Stimulated activated naive CD8-positive, alpha-beta T cell treated with anti-CD3 and anti-CD28 coated beads, Interleukin-15, Interleukin-2, amounts not matched to agents 100 U/mL and 50 U/mL, for 24 hours (primary cell): Measurements from ENCODE around the gene B3GAT1.
A peak's percentile ranks its signal among the peaks of the same experiment; 100 is the strongest.
"Not testable (repeated sequence)": the region's sequence is repeated elsewhere in the genome, so short reads cannot be mapped to it uniquely, and the experiment has no call there.

Experiments used
- ATAC-seq: fragments of 150-1000 bp; cut with Tn5 transposase; one replicate; pipeline ENCODE4 v1.10.0; 2021
- DNase-seq: peaks from one replicate; pipeline ENCODE4 v3.0.0; 2021

B3GAT1 gene, protein sequence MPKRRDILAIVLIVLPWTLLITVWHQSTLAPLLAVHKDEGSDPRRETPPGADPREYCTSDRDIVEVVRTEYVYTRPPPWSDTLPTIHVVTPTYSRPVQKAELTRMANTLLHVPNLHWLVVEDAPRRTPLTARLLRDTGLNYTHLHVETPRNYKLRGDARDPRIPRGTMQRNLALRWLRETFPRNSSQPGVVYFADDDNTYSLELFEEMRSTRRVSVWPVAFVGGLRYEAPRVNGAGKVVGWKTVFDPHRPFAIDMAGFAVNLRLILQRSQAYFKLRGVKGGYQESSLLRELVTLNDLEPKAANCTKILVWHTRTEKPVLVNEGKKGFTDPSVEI

DNA sequence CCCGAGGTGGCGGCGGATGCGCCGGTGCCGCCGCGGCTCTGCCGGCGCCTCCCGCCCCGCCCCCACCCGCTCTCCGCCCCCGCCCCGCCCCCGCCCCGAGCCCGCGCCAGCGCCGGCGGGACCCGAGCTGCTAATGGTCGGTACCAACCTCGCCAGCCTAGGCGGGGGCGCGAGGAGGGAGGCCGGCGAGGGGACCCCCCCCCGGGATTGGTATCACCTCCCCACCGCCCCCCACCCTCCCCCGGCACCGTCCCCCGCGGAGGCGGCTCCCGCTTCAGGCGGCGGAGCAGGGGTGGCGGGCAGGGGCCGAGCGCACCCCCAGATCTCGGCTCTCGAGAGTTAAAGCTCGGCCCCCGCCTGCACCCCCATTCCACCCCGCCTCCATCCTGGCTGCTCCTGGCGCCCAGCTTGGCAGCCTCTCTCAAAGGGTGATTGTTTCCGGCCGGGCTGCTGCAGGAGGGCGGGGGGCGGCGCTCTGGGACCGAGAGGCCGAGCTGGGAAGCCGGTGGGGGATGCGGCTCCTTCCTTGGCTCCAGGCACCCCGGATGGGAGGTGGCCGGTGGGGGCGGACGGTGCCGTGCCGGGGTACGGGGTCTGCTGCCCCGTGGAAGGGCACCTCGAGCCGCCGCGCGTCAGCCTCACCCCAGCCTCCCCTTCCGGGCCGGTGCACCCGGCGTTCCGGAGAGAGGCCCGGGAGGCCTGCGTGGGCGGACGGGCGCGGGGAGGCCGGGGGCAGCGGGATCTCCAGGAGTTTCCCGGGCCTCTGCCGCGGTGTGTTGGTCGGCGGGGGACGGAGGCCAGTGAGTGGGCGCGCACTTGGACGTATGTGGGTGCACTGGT is at the start of gene B3GAT1:
Gene B3GAT1, minus strand, starts transcription at position 40 of the 840 bp plus-strand sequence. CDS start 24,583 bp downstream, outside the sequence.
- DNase-seq (peak; percentile 15), ATAC-seq (no peak)

DNA sequence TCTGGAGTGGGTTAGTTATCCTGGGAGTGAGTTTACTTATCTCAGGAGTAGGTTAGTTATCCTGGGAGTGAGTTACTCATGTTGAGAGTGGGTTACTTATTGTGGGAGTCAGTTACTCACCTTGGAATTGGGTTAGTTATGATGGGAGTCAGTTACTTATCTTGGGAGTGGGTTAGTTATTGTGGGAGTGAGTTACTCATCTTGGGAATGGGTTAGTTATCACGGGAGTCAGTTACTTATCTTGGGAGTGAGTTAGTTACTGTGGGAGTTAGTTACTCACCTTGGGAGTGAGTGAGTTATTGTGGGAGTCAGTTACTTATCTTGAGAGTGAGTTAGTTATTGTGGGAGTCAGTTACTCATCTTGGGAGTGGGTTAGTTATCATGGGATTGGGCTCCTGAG is 49.6 kb upstream of the B3GAT1 start:
- ATAC-seq (no peak), DNase-seq (no peak)

DNA sequence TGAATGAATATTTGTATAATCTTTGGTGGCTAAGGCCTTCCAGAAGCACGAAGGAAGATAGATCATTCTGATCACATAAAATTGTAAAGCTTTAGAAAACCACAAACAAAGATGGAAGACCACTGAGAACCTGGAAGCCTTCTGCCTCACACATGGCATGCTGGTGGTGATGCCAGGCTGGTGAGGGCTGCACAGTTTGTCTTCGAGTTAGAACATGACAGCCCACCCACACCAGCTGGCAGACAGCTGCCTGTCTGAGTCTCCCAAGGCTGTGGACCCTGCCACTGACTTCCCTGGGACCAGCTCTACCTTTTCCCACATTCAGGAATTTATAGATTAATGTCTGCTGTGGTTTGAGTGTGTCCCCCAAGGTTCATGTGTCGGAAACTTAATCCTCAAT is 48.8 kb upstream of the B3GAT1 start:
- no peak for ATAC-seq
- DNase-seq, result no peak

DNA sequence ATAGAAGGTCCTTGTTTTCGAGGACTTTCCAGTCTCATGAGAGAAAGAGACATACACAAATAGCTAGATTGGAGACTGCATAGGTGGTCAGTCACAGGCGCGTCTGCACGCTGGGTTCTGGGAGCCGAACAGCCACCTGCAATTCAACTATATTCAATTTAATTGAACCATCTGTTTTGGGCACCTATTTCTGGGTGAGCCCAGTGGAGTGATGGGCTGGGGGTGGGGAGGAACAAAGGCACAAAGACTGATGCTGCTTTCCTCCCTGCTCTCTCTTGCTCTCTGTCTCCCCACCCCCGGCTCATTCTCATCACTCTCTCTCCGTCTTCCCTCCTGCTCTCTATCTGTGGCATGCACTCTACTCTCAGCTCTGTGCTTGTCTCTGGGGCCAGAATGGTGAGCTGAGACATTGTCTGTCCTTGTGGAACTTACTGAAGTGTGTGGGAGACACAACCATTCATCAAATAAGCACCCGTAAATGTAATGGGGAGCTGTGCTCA is 48.1 kb upstream of the B3GAT1 start:
- ATAC-seq (no peak), DNase-seq (no peak)

DNA sequence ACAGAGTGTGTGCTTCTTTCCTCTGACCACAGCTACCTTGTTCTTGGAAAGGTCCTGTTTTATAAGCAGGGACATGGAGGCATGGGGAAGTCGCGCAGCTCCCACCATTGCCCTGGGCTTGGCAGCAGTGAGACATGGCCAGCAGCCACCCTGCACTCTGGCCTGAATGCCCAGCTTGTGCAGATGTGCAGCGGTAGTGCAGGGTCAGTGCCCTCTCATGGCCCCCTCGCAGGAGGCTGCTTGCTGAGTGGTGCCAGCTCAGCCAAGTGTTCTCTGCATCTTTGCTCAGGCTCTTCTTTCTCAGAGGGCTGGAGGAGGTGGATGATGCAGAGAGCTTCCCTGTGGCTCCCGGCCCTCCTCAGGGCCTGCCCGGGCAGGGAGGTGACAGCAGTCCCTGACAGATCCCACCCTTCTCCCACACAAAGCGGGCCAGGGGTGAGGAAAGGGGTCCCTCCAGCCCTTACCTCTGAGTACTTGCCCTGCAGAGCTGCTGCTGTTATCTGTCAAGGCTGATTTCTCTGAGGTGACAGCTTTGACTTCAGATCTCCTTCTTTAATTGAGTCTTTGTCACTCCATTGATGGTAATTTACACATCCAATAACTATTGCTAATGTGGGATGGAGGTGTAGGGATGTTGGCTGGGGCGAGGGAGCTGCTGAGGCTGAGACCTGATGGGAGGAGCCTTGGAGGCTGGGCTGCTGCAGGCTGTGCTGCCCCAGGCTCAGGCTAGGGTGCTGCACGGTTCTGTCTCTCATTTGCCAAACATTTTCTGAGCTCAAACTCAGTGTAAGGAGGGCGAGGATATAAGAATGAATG is 47.4 kb upstream of the B3GAT1 start:
- ATAC-seq, result no peak

DNA sequence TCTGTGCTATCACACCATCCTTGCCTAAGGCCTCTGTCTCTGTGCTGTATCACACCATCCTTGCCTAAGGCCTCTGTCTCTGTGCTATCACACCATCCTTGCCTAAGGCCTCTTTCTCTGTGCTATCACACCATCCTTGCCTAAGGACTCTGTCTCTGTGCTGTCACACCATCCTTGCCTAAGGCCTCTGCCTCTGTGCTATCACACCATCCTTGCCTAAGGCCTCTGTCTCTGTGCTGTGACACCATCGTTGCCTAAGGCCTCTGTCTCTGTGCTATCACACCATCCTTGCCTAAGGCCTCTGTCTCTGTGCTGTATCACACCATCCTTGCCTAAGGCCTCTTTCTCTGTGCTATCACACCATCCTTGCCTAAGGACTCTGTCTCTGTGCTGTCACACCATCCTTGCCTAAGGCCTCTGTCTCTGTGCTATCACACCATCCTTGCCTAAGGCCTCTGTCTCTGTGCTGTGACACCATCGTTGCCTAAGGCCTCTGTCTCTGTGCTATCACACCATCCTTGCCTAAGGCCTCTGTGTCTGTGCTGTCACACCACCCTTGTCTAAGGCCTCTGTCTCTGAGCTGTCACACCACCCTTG is 45.5 kb upstream of the B3GAT1 start:
- not testable (repeated sequence) for DNase-seq, ATAC-seq

More for the DNA sequence above, 47.4 kb upstream of the B3GAT1 start:
- no peak for DNase-seq

DNA sequence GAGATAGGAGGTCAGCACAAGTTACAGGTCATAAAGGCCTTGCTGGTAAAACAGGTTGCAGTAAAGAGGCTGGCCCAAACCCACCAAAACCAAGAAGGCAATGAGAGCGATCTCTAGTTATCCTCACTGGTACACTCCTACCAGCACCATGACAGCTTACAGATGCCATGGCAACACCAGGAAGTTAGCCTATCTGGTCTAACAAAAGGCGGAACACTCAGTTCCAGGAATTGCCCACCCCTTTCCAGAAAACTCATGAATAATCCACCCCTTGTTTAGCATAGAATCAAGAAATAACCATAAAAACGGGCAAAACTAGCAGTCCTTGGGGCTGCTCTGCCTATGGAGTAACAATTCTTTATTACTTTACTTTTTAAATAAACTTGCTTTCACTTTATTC is 43.5 kb upstream of the B3GAT1 start:
- DNase-seq, result no peak
- ATAC-seq, result no peak

DNA sequence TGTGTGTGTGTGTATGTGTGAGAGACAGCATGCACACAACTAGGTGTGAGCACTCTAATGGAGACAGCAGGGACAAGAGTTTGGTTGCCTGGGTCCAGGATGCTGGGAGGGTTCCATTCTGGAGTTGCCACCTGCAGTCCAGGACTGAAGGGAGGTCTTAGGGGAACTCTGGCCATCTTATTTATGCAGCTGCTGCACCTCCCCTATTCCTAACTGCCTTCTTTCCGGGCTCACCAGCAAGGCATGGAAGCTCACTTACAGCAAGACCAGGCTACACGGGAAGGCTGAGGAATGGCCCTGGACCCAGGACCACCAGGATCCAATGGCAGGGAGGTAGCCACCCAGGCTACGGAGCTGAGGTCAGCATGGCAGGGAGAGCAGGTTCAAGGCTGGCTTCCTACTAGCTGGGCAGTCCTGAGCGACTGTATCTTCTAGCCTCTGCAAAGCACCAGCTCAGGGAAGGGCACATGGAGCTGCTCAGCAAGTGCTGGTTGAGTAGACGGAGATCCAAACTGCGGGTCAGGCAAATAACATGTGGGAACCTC is 42.2 kb upstream of the B3GAT1 start:
- DNase-seq (no peak), ATAC-seq (no peak)

DNA sequence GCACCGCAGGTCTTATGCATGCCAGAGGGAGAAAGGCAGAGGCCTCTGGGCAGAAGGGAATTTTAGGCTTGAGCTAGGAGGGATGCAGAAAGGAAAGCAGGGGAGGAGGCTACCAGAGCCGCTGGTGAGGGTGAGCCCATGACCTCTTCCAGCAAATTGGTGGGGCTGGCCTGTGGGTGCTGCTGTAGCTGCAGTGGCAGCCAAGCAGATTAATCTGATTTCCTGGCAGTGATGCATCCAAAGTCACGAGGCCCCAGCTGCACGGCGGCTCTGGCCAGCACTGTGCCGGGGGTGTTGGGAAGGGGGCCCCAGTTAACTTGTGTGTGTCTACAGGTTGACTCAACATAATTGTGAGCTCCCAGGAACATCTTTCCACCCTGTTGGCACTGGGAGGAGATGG is 41.4 kb upstream of the B3GAT1 start:
- ATAC-seq (no peak), DNase-seq (no peak)

DNA sequence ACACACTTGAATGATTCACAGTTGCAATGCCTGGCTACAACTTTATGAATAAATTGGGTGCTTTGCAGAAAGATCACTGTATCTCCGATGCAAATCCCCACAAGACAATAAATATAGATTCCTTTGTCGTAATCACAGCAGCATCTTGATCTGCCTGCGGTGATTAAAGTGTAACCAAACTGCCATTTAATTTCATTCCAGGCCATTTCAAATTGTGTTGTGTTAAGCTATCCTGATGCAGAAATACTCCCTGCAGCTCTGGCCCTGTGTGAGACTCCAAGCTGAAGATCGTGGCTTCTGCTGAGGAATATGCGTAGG is 40.8 kb upstream of the B3GAT1 start:
- no peak for DNase-seq
- no peak for ATAC-seq

DNA sequence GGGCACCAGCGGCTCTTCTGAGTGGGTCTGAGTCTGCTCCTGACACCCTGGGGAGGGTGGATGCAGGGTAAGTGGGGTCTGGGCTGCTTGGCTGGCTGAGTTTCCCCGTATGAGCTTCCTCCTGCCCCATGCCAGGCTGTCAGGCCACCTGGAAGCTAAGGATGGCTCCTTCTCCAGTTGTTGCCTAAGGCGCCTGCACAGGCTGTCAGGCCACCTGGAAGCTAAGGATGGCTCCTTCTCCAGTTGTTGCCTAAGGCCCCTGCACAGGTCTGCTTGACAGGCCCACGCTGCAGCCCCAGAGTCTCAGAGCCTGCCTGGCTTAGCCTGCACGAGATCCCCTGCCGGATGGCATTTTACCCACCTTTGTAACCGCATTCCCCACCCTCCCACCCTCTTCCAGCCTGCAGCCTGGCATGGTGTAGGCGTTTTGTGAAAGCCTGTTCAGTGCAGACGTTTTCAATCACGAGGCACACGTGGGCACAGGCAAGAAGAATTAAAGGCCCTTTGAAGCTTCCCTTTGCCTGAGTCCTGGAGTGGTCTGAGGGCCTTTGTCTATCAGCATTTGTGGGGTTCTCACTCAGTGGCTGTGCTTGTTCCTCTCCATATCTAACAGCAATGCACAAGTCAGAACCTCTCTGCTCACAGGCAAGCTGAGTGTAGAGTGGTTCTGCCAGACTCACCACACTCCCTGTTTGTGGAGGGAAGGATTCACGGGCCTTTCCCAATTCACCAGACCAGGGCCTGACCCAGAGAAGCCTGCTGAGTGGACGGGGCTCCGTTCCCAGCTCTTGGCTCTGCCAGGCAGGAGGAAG is 40.2 kb upstream of the B3GAT1 start:
- DNase-seq (no peak), ATAC-seq (no peak)

DNA sequence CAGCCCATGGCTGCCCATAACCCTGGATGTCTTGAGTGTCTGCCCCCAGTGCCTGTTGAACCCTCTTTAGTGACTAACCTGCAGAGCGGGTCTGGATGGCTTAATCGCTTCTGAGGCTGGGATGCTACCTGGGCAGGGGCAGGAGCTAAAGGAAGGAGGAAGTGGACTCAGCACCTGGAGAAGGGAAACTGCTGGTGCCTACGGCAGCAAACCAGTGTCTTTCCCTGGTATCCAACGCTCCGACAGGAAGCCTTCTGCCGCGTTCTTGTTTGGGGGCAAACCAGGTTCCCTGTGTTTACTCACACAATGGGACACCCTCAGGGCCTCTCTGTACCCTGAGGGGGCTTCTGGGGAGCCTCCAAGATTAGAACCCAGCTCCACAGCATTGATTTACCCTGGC is 38.1 kb upstream of the B3GAT1 start:
- ATAC-seq (no peak), DNase-seq (no peak)

DNA sequence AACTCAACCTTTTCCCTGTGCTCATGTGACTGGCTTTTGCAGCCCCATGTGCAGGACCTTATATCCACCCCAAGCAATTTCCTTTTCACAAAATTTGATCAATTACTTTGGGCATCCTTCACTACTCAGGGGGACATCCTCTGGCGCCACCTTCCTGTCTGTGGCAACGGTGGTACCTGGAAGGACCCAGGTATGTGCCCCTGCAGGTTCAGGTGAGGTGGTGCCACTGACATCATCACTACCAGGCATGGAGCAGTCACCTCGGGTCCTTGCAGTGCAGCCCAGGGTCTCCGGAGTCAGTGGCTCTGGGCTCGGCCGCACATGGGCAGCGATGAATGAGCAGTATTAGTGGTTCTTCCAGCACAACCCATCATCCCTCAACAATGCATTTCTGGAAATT is 37.7 kb upstream of the B3GAT1 start:
- DNase-seq (no peak), ATAC-seq (no peak)

DNA sequence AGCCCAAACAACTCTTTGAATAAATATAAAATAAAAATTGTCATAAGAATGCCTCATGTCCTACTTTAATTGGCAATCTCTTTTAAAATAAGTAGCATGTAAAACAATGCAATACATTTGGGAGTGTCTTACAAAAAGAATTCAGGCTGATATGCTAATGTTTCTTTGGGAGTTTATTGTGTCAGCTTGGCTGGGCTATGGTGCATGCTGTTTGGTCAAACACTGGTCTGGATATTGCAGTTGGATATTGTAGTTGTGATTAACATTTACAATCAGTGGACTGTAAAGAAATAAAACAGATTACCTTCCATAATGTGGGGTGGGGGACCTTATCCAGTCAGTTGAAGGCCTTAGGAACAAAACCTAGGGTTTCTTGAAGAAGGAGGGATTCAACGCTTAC is 37.0 kb upstream of the B3GAT1 start:
- DNase-seq, result no peak
- ATAC-seq, result no peak

DNA sequence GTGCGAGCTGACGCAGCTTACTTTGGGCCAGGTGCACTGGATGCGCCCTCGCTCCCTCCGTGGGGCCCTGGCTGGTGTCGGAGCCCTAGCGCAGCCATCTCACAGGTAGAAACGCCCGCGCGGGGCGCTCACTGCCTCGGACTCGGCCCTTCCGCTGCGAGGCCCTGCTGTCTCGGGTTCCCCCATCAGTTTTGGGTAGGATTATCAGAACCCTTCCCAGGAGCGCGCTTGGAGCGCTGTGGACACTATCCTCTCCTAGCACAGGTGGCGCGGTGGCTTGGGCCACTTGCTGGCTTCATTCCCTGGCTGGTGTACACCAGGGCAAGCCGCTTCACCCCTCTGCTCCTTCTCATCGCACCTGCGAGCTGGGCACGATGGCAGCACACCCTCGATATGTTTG is 35.7 kb upstream of the B3GAT1 start:
- no peak for ATAC-seq

DNA sequence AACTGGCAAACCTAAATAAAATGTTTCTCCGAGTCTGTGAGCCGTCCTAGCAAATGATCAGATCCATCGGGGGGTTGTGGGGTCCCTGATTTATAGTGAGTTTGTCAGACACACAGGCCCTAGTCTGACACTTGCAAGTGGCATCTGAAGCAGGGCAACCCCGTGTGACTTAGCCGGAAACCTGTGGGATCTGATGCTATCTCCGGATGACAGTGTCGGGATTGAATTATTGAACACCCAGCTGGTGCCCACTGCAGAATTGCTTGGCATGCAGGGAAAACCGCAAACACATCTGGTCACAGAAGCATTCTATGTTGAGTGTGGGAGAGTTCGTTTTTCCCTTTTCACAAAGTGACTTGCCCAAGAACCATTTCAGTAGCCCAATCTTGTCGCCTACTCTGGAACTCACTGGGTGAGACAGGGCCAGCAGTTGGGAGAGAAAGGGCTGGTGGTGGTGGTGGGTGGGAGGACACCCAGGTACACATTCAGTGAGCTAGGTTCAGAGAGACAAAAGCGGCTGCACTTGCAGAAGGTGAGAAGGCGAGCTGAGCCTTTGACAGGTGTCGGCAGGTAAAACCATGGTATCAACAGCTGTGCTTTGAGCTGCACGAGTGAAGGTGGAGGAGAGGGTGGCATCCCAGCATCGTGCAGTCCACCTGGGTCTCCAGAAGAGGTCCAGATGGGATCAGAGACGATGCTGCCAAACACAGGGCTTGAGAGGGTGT is 33.7 kb upstream of the B3GAT1 start:
- DNase-seq, result no peak
- no peak for ATAC-seq

More for the DNA sequence above, 35.7 kb upstream of the B3GAT1 start:
- no peak for DNase-seq

DNA sequence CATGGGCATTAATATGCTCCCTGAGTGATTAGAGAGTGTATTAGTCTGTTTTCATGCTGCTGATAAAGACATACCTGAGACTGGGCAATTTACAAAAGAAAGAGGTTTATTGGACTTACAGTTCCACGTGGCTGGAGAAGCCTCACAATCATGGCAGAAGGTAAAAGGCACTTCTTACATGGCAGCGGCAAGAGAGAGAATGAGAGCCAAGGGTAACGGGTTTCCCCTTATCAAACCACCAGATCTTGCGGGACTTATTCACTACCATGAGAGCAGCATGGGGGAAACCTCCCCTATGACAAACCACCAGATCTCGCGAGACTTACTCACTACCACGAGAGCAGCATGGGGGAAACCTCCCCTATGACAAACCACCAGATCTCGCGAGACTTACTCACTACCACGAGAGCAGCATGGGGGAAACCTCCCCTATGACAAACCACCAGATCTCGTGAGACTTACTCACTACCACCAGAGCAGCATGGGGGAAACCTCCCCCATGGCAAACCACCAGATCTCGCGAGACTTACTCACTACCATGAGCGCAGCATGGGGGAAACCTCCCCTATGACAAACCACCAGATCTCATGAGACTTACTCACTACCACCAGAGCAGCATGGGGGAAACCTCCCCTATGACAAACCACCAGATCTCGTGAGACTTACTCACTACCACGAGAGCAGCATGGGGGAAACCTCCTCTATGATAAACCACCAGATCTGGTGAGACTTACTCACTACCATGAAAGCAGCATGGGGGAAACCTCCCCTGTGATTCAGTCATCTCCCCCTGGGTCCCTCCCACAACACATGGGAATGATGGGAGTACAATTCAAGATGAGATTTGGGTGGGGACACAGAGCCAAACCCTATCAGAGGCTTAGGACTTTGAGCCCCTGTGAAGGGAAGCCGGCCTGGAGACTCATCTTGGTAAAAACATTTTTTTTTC is 32.4 kb upstream of the B3GAT1 start:
- DNase-seq, ATAC-seq: not testable (repeated sequence)

DNA sequence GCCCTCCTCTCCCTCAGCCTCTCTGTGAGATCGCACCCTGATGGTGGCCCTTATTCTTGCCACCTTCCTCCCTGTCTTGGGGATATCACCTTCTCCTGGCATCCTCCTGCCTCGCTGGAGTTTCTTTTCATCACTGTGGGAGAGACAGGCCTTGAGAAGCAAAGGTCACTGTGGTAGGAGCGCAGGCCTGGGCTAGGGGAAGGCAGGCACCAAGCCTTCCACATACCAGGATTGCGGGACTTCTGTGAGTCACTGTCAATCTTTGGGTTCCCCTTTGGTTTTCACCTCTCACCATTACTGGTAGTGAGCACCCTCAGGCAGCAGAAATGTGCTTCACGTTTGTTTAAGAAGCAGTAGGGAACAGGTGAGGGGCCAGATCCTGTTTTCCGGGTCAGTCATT is 31.2 kb upstream of the B3GAT1 start:
- ATAC-seq, result no peak
- DNase-seq, result no peak

DNA sequence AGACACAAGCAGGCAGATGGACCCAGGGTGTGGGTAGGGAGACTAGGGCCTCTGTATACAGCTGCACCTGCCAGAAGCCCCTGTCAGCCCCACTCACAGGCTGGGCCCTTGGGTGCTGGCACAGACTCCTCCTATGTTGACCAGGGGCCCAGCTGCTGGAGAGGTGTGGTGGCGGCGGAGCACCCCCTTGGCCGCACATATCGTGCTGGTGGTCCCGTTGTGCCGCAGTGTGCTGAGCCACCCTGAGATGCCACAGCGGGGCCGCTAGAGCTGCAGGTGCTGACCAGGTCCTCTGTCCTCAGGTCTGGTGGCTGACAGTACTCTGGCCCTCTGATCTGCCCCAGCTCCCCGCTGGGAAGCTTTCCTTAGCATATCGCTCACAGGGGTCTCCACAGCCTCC is 30.2 kb upstream of the B3GAT1 start:
- DNase-seq (no peak), ATAC-seq (no peak)
